ENCODE results near the gene ZCCHC2. TPM values are rescaled to one million over a fixed set of nuclear protein-coding genes. Genes with fewer than 3 reads are reported as not detected.

ZCCHC2 gene
- total RNA-seq, 4 donors from 2014 or later = 35.6 to 54.5 (median 37.2) TPM

- no peak for TF ChIP-seq CTCF (IDR thresholded peaks at IDR 0.05)
- TF ChIP-seq POLR2A (IDR thresholded peaks at IDR 0.05) = no peak
- Histone ChIP-seq H3K4me1 (peaks cover 0 to 32% (median 2%) of the 10 kb centered on the region in 4 donors), H3K27me3 (no peaks in the 10 kb centered on the region), H3K9me3 (no peaks in the 10 kb centered on the region), H3K4me3 (no peak overlapping the region), H3K27ac (peak overlapping the region in 1 of 4 donors; percentile 21), H3K36me3 (peaks cover 0 to 36% (median 0%) of the 10 kb centered on the region in 3 donors)
- DNase-seq = no peak
These were observed 16.1 kb downstream of the ZCCHC2 start for GRCh38 chr18:62538881-62539280.

GRCh38 chr18:62539284-62540165 is 16.7 kb downstream of the ZCCHC2 start:
- no peak for DNase-seq
- Histone ChIP-seq H3K4me3 (peak overlapping the region in 1 of 4 donors; percentile 10), H3K27me3 (no peaks in the 10 kb centered on the region), H3K4me1 (peaks cover 0 to 25% (median 1%) of the 10 kb centered on the region in 4 donors), H3K9me3 (no peaks in the 10 kb centered on the region), H3K36me3 (peaks cover 0 to 43% (median 2%) of the 10 kb centered on the region in 3 donors), H3K27ac (peak overlapping the region in 1 of 4 donors; percentile 21)
- TF ChIP-seq POLR2A (IDR thresholded peaks at IDR 0.05) (no peak), CTCF (IDR thresholded peaks at IDR 0.05) (no peak)

GRCh38 chr18:62543021-62543420 is 20.2 kb downstream of the ZCCHC2 start:
- no peak for DNase-seq
- H3K27ac ChIP-seq = no peak overlapping the region
- H3K4me3 ChIP-seq = no peak overlapping the region
- H3K9me3 ChIP-seq = no peaks in the 10 kb centered on the region
- TF ChIP-seq CTCF (IDR thresholded peaks at IDR 0.05) = no peak
- TF ChIP-seq POLR2A (IDR thresholded peaks at IDR 0.05) = no peak
- peaks cover 0 to 5% (median 0%) of the 10 kb centered on the region in 4 donors for H3K4me1 ChIP-seq
- no peaks in the 10 kb centered on the region for H3K27me3 ChIP-seq
- H3K36me3 ChIP-seq = peaks cover 0 to 75% (median 3%) of the 10 kb centered on the region in 3 donors

- Histone ChIP-seq H3K4me1 (no peaks in the 10 kb centered on the region), H3K4me3 (no peak overlapping the region), H3K36me3 (peaks cover 0 to 81% (median 3%) of the 10 kb centered on the region in 3 donors), H3K27ac (no peak overlapping the region), H3K27me3 (no peaks in the 10 kb centered on the region), H3K9me3 (no peaks in the 10 kb centered on the region)
- TF ChIP-seq POLR2A (IDR thresholded peaks at IDR 0.05) (no peak), CTCF (IDR thresholded peaks at IDR 0.05) (no peak)
- no peak for DNase-seq
These were observed 22.3 kb downstream of the ZCCHC2 start for GRCh38 chr18:62545098-62545497.

- Histone ChIP-seq H3K4me3 (no peak overlapping the region), H3K27me3 (no peaks in the 10 kb centered on the region), H3K4me1 (peaks cover 0 to 12% (median 0%) of the 10 kb centered on the region in 4 donors), H3K9me3 (no peaks in the 10 kb centered on the region), H3K36me3 (peaks cover 0 to 64% (median 0%) of the 10 kb centered on the region in 3 donors), H3K27ac (no peak overlapping the region)
- no peak for DNase-seq
- TF ChIP-seq CTCF (IDR thresholded peaks at IDR 0.05) (no peak), POLR2A (IDR thresholded peaks at IDR 0.05) (no peak)
These were observed 26.9 kb downstream of the ZCCHC2 start for GRCh38 chr18:62549755-62550154.

Measured in Peyer's patch (tissue), 4 donors.